Heart right ventricle (tissue), 16 donors: ENCODE data around the gene AHNAK. TPM values are rescaled to one million over a fixed set of nuclear protein-coding genes. Genes with fewer than 3 reads are reported as not detected.
A peak's percentile ranks its signal among the peaks of the same experiment; 100 is the strongest.
"Not testable (repeated sequence)": the region's sequence is repeated elsewhere in the genome, so short reads cannot be mapped to it uniquely, and the experiment has no call there.

Experiments
- ATAC-seq, 8 donors: fragments of 200-7000 bp; cut with Tn5 transposase; one replicate each; pipeline ENCODE4 v1.9.1; 2020; ENCODE audit warnings: mild to moderate bottlenecking in 8 of 8, moderate library complexity in 8 of 8, moderate number of reproducible peaks in 1 of 8
- DNase-seq, 2 donors: peaks; one replicate each; pipeline ENCODE4 v3.0.0-alpha.2; 2020
- H3K27ac ChIP-seq, 10 donors: fragments of 200-600 bp; sonication (generic) in 2 of 10; one replicate each; pipeline versions ENCODE4 v1.5.0 to v1.8.0; 2020 to 2022; ENCODE audit warnings: mild to moderate bottlenecking in 3 of 10
- H3K27me3 ChIP-seq, 7 donors: fragments of 200-600 bp; one replicate each; pipeline ENCODE4 v1.8.0; 2021 to 2022; ENCODE audit warnings: mild to moderate bottlenecking in 2 of 7
- H3K36me3 ChIP-seq, 9 donors: fragments of 200-600 bp; sonication (generic) in 1 of 9; one replicate each; pipeline versions ENCODE4 v1.5.0 to v1.8.0; 2020 to 2022; ENCODE audit warnings: mild to moderate bottlenecking in 2 of 9
- H3K4me1 ChIP-seq, 9 donors: fragments of 200-600 bp; sonication (generic) in 1 of 9; one replicate each; pipeline versions ENCODE4 v1.5.0 to v1.8.0; 2020 to 2022; ENCODE audit warnings: mild to moderate bottlenecking in 4 of 9
- H3K4me3 ChIP-seq, 10 donors: fragments of 200-600 bp; sonication (generic) in 2 of 10; one replicate each; pipeline versions ENCODE4 v1.5.0 to v1.8.0; 2020 to 2022; ENCODE audit warnings: mild to moderate bottlenecking in 7 of 10, moderate library complexity in 2 of 10
- H3K9me3 ChIP-seq, 11 donors: fragments of 200-600 bp in 10 of 11; sonication (generic) in 2 of 11; one replicate each; pipeline versions ENCODE4 v1.5.0 to v1.8.0; 2013 to 2022; ENCODE audit warnings: mild to moderate bottlenecking in 2 of 11, control low read depth in 1 of 11, moderate library complexity in 1 of 11
- CTCF ChIP-seq, 9 donors: fragments of 200-600 bp; sonication (generic) in 2 of 9; IDR thresholded peaks; one replicate each; pipeline versions ENCODE4 v1.5.0 to v1.8.0; 2021 to 2022; ENCODE audit warnings: antibody characterized with exemption in 9 of 9, mild to moderate bottlenecking in 5 of 9, moderate library complexity in 1 of 9
- WGBS, 2 donors: extraction: QIAGEN DNeasy Blood & Tissue Kit; methylation state at CpG; one replicate each; pipeline ENCODE4 v1.1.7; 2013; ENCODE audit warnings: inconsistent platforms in 1 of 2; 5-methylcytosine and 5-hydroxymethylcytosine counted together
- intact Hi-C, 10 donors: fragments of 100-400 bp; cut with DNase I; formaldehyde crosslinking; loops; one replicate each; pipeline versions ENCODE4 v1.11.1 to v1.14.2; 2022
- polyA plus RNA-seq, 2 donors: library from polyadenylated mRNA; stranded (reverse); fragments of 200-250 nt; gene quantifications; one replicate each; pipeline ENCODE4 v1.2.3, GENCODE V29; 2013
- total RNA-seq, 10 donors: library from RNA; stranded (reverse); fragmentation: NEBNext Ultra II Directional in 3 of 10; extraction: Animal tissue kit (Norgen Biotek cat#: 25700) in 3 of 10; gene quantifications; one replicate each; pipeline versions ENCODE4 v1.2.1 to v1.2.4, GENCODE V29; 2021 to 2023
- donor health status: Arrhythmogenic right ventricular cardiomyopathy.
- donor health status: ischemic (EF 13 %, LVEDD 7.1; RV severe dilation, severe dysfunction).
- donor health status: healthy with polysubstance abuse.
- donor health status: DM: no; HTN: yes; CAD: no.
- donor health status: DM: no; HTN: no; CAD: no.
- donor health status: ischemic (EF 25% LVEDD 6.9; RV normal size, moderate dysfunction).
- donor health status: ischemic (EF 25% LVEDD 5.7; RV mildly dilated, moderate dysfunction).
- donor health status: healthy.
- donor health status: DM: yes; HTN: yes; CAD: no.
- donor health status: Ischemic cardiomyopathy.
- donor health status: ischemic (EF 35%, LVEDD 5.7; RV mildly dilated, moderate dysfunction).
- donor health status: nonischemic (EF 11% LVEDD 7.7; RV severe dilation, severe dysfunction).
- donor health status: DM: yes; HTN: yes; CAD: no.
- donor health status: PGD.
- donor health status: ischemic (EF 29% LVEDD 5.4; RV normal size, mild dysfunction).
- donor health status: nonischemic (EF 23%, LVEDD 6.1; RV moderate dilation, normal function).

The AHNAK gene
- total and polyA plus RNA-seq, 12 donors, result 101 to 447 (median 366) TPM

DNA sequence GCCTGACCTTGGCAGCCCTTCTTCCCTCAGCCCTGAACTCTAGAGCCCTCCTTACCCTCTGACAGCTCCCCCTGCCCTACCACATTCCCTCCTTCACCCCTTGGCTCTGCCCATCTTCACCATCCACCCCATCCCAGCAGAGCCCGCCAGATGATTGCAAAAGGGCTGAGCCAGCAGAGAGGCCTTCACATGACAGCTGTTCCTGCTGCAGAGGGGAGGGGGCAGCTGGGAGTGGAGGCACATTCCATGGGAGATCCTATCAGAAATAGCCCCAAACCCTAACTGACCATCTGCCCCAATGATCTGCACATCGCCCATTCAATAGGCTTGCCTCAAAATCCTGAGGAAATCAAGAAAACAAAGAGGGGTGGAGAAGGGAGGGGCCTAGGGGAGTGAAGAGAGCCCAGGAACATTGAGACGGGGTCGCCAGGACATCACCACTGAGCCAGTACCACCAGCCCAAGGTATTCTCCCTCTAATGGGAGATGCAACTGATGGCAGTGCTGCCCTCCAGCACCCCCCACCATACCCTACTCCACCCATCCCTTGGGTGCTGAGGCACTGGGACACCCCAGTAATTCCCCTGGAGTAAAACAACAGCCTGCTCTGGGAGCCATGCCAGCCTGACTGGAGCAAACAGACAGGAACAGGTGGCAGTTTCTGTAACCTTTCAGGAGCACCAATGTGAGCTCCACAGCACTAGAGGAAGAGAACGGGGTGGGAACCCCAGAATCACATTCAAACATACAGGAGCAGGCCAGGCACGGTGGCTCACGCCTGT lies 8.0 kb upstream of the AHNAK start:
- no peak for TF ChIP-seq CTCF (IDR thresholded peaks at IDR 0.05)
- Histone ChIP-seq H3K9me3 (no peaks in the 10 kb centered on the region), H3K27me3 (no peaks in the 10 kb centered on the region), H3K27ac (peak overlapping the region; percentile 76 to 98 (median 92)), H3K36me3 (peaks cover 0 to 27% (median 10%) of the 10 kb centered on the region in 9 donors), H3K4me1 (peaks cover 34 to 86% (median 78%) of the 10 kb centered on the region in 9 donors), H3K4me3 (no peak overlapping the region)
- no peak for DNase-seq
- 77 to 80% methylated on average over 7 of the region's 7 CpGs for WGBS, 2 donors
- intact Hi-C loops, result loop anchor here in 1 of 10 donors (5.0 kb wide), 1 partner anchor 57 kb away; no protein-coding TSS in a partner anchor
- ATAC-seq, result no peak

- H3K4me3 ChIP-seq, result peak overlapping the region in 2 of 10 donors; percentile 25 to 29
These were observed 7.3 kb upstream of the AHNAK start for GRCh38 chr11:62553839-62554361.

GRCh38 chr11:62553080-62553838 lies 6.7 kb upstream of the AHNAK start:
- peak overlapping the region in 8 of 10 donors; percentile 0 to 29 (median 24) for H3K4me3 ChIP-seq
- TF ChIP-seq CTCF (IDR thresholded peaks at IDR 0.05), result no peak
- no peaks in the 10 kb centered on the region for H3K27me3 ChIP-seq
- WGBS, 2 donors, result 7 to 10% methylated on average over 15 of the region's 15 CpGs
- peaks cover 0 to 14% (median 0%) of the 10 kb centered on the region in 9 donors for H3K36me3 ChIP-seq
- peak overlapping the region; percentile 76 to 98 (median 92) for H3K27ac ChIP-seq
- ATAC-seq (peak; percentile 76 to 85 (median 84)), DNase-seq (peak; percentile 79 to 85)
- intact Hi-C loops, result no loop called here
- no peaks in the 10 kb centered on the region for H3K9me3 ChIP-seq
- peaks cover 38 to 96% (median 86%) of the 10 kb centered on the region in 9 donors for H3K4me1 ChIP-seq

More at GRCh38 chr11:62553839-62554361, 7.3 kb upstream of the AHNAK start:
- 80 to 87% methylated on average over 8 of the region's 8 CpGs for WGBS, 2 donors
- peaks cover 0 to 20% (median 3%) of the 10 kb centered on the region in 9 donors for H3K36me3 ChIP-seq
- peak overlapping the region; percentile 76 to 98 (median 92) for H3K27ac ChIP-seq
- peaks cover 35 to 89% (median 83%) of the 10 kb centered on the region in 9 donors for H3K4me1 ChIP-seq
- no peak for TF ChIP-seq CTCF (IDR thresholded peaks at IDR 0.05)
- ATAC-seq (no peak), DNase-seq (no peak)
- H3K9me3 ChIP-seq, result no peaks in the 10 kb centered on the region
- intact Hi-C loops, result no loop called here
- no peaks in the 10 kb centered on the region for H3K27me3 ChIP-seq

- Histone ChIP-seq H3K36me3 (peaks cover 0 to 8% (median 0%) of the 10 kb centered on the region in 9 donors), H3K27ac (peak overlapping the region; percentile 76 to 98 (median 92)), H3K27me3 (no peaks in the 10 kb centered on the region), H3K9me3 (no peaks in the 10 kb centered on the region), H3K4me3 (peak overlapping the region in 8 of 10 donors; percentile 0 to 29 (median 24)), H3K4me1 (peaks cover 38 to 100% (median 88%) of the 10 kb centered on the region in 9 donors)
- DNase-seq, result no peak
- no peak for TF ChIP-seq CTCF (IDR thresholded peaks at IDR 0.05)
- intact Hi-C loops, result no loop called here
- ATAC-seq, result no peak
- WGBS, 2 donors, result 30 to 36% methylated on average over 4 of the region's 4 CpGs
These were observed 6.0 kb upstream of the AHNAK start for GRCh38 chr11:62552485-62553079.

DNA sequence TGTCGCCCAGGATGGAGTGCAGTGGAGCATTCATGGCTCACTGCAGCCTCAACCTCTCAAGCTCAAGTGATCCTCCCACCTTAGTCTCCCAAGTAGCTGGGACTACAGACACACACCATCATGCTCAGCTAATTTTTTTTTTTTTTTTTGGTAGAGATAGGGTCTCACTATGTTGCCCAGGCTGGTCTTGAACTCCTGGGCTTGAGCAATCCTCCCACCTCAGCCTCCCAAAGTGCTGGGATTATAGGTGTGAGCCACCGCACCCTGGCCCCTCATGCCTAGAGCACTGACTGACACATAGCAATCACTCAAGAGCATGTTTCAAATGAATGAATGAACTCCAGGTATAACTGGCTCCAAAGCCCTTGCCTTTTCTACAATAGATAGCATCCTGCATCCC lies 3.9 kb upstream of the AHNAK start:
- H3K27me3 ChIP-seq, ATAC-seq, H3K4me3 ChIP-seq, H3K36me3 ChIP-seq, intact Hi-C loops, H3K9me3 ChIP-seq, DNase-seq: not testable (repeated sequence)
- Histone ChIP-seq H3K27ac (peak overlapping the region in 1 of 10 donors; percentile 16), H3K4me1 (peaks cover 26 to 86% (median 77%) of the 10 kb centered on the region in 9 donors)
- WGBS, 2 donors, result 97 to 98% methylated on average over 2 of the region's 2 CpGs
